ELR (cell line): ENCODE data around the gene CHMP1B.

ENCODE experiments used
- DNase-seq: peaks from one replicate; pipeline ENCODE4 v3.0.0-alpha.2; 2015; ENCODE audit warnings: low read depth

CHMP1B gene

GRCh38 chr18:11902522-11903292 lies 51.5 kb downstream of the CHMP1B start:
- no peak for DNase-seq
